Neural progenitor cell (in vitro differentiated cells): ENCODE data around the gene MYLK.

Source experiments
- EZH2 ChIP-seq: fragments of 200-600 bp; sonication (generic); IDR thresholded peaks from 2 replicates; pipeline ENCODE4 v1.6.1; 2017; ENCODE audit warnings: antibody characterized with exemption, mild to moderate bottlenecking, moderate library complexity
- TF ChIP-seq, protein P1 (sequence below): fragments of 200-600 bp; sonication (generic); IDR thresholded peaks from 2 replicates; pipeline ENCODE4 v1.5.1; 2017; ENCODE audit warnings: antibody characterized with exemption, mild to moderate bottlenecking

GRCh38 chr3:123782488-123782887 lies 101.6 kb downstream of the MYLK start:
- TF ChIP-seq, protein P1, sequence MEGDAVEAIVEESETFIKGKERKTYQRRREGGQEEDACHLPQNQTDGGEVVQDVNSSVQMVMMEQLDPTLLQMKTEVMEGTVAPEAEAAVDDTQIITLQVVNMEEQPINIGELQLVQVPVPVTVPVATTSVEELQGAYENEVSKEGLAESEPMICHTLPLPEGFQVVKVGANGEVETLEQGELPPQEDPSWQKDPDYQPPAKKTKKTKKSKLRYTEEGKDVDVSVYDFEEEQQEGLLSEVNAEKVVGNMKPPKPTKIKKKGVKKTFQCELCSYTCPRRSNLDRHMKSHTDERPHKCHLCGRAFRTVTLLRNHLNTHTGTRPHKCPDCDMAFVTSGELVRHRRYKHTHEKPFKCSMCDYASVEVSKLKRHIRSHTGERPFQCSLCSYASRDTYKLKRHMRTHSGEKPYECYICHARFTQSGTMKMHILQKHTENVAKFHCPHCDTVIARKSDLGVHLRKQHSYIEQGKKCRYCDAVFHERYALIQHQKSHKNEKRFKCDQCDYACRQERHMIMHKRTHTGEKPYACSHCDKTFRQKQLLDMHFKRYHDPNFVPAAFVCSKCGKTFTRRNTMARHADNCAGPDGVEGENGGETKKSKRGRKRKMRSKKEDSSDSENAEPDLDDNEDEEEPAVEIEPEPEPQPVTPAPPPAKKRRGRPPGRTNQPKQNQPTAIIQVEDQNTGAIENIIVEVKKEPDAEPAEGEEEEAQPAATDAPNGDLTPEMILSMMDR: no peak
- no peak for TF ChIP-seq EZH2
